ENCODE measurements around the gene OR9Q1. TPM values are rescaled to one million over a fixed set of nuclear protein-coding genes. Genes with fewer than 3 reads are reported as not detected.

The OR9Q1 gene
- polyA plus RNA-seq, 1 donor from 2014 or later: not detected

DNA sequence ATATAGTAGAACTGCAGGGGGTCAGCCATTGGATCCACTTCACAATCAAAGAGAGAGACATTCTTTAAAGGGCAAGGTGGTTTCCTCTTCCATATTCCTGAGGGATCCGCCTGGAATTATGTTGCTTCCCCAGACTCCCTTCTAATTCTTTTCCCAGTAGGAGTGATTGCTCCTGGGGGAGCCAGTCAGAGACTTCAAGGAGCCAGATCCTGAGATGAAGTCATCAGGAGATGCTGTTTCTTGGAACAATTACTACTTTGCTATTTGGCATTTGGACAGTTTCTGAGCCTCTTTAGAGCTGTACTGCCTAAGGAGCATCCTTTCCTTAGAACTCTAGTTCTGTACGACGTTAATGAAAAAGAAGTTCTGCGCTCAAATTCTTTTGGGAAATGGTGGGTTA, 163.3 kb downstream of the OR9Q1 start:
- H3F3A ChIP-seq (ENCODE audit: insufficient read depth, low read length, poor library complexity, severe bottlenecking): no peaks in the 10 kb centered on the region
- H3K9me2 ChIP-seq (ENCODE audit: insufficient read depth, low read length): no peaks in the 10 kb centered on the region
- H3K27me3 ChIP-seq (ENCODE audit: insufficient read depth, low read depth, low read length): no peaks in the 10 kb centered on the region
- no peaks in the 10 kb centered on the region for H3K36me3 ChIP-seq (ENCODE audit: insufficient read depth, low read length)
- H3K27ac ChIP-seq (ENCODE audit: low read length): no peak overlapping the region
- TF ChIP-seq TAF1 (IDR thresholded peaks at IDR 0.05; ENCODE audit: low read depth) (no peak), EZH2 (IDR thresholded peaks at IDR 0.05; ENCODE audit: borderline replicate concordance, insufficient read depth, low read length, poor library complexity, severe bottlenecking) (no peak), EP300 (conservative IDR thresholded peaks at IDR 0.05; ENCODE audit: poor library complexity, severe bottlenecking) (no peak), POLR2AphosphoS5 (IDR thresholded peaks at IDR 0.05) (no peak), SMC3 (conservative IDR thresholded peaks at IDR 0.05; ENCODE audit: poor library complexity) (no peak), RAD21 (conservative IDR thresholded peaks at IDR 0.05) (no peak), MXI1 (conservative IDR thresholded peaks at IDR 0.05; ENCODE audit: poor library complexity, severe bottlenecking) (no peak)
- TF ChIP-seq, protein P1, sequence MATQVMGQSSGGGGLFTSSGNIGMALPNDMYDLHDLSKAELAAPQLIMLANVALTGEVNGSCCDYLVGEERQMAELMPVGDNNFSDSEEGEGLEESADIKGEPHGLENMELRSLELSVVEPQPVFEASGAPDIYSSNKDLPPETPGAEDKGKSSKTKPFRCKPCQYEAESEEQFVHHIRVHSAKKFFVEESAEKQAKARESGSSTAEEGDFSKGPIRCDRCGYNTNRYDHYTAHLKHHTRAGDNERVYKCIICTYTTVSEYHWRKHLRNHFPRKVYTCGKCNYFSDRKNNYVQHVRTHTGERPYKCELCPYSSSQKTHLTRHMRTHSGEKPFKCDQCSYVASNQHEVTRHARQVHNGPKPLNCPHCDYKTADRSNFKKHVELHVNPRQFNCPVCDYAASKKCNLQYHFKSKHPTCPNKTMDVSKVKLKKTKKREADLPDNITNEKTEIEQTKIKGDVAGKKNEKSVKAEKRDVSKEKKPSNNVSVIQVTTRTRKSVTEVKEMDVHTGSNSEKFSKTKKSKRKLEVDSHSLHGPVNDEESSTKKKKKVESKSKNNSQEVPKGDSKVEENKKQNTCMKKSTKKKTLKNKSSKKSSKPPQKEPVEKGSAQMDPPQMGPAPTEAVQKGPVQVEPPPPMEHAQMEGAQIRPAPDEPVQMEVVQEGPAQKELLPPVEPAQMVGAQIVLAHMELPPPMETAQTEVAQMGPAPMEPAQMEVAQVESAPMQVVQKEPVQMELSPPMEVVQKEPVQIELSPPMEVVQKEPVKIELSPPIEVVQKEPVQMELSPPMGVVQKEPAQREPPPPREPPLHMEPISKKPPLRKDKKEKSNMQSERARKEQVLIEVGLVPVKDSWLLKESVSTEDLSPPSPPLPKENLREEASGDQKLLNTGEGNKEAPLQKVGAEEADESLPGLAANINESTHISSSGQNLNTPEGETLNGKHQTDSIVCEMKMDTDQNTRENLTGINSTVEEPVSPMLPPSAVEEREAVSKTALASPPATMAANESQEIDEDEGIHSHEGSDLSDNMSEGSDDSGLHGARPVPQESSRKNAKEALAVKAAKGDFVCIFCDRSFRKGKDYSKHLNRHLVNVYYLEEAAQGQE (IDR thresholded peaks at IDR 0.05; ENCODE audit: borderline replicate concordance): no peak
- TF ChIP-seq, protein P2, sequence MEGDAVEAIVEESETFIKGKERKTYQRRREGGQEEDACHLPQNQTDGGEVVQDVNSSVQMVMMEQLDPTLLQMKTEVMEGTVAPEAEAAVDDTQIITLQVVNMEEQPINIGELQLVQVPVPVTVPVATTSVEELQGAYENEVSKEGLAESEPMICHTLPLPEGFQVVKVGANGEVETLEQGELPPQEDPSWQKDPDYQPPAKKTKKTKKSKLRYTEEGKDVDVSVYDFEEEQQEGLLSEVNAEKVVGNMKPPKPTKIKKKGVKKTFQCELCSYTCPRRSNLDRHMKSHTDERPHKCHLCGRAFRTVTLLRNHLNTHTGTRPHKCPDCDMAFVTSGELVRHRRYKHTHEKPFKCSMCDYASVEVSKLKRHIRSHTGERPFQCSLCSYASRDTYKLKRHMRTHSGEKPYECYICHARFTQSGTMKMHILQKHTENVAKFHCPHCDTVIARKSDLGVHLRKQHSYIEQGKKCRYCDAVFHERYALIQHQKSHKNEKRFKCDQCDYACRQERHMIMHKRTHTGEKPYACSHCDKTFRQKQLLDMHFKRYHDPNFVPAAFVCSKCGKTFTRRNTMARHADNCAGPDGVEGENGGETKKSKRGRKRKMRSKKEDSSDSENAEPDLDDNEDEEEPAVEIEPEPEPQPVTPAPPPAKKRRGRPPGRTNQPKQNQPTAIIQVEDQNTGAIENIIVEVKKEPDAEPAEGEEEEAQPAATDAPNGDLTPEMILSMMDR (IDR thresholded peaks at IDR 0.05; ENCODE audit: poor library complexity, severe bottlenecking): no peak
- no peak overlapping the region for H3K4me3 ChIP-seq (ENCODE audit: low read length)
- no peaks in the 10 kb centered on the region for H3K9me3 ChIP-seq (ENCODE audit: low read length)
- H3K4me2 ChIP-seq (ENCODE audit: low read length): no peak overlapping the region
- H3K9ac ChIP-seq (ENCODE audit: low read length): no peak overlapping the region
- H2AFZ ChIP-seq (ENCODE audit: low read depth, low read length): no peak overlapping the region
- no peaks in the 10 kb centered on the region for H3K79me2 ChIP-seq (replicated peaks; ENCODE audit: insufficient read depth, low read length)
- no peaks in the 10 kb centered on the region for H4K20me1 ChIP-seq (ENCODE audit: insufficient read depth)

DNA sequence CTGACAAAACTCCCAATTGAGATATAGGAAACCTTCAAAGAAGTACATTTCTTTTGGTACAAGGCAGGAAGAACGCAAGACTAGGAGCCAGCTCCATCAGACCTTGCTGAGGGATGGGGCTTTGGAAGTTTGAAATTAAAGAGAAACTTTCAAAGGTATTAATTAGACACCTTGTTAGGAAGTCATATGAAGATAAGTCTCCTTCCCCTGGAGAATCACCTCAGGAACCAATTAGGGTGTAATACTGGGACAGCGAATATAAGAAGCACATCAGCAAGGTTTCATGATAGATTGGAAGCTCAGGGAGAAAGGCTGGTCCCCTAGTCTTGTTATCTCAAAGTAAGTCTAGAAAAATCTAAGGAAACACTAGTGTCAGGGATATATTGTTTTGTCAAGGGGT, 165.1 kb downstream of the OR9Q1 start, which contains the start of gene OR9Q2:
Gene OR9Q2, plus strand, starts transcription at position 301 of the 400 bp plus-strand sequence. CDS start 1,421 bp downstream, outside the sequence.
- Histone ChIP-seq H3K27ac (ENCODE audit: low read length) (no peak within 1 kb of the TSS), H3K9ac (ENCODE audit: low read length) (no peak within 1 kb of the TSS), H2AFZ (ENCODE audit: low read depth, low read length) (no peak within 1 kb of the TSS), H3K27me3 (ENCODE audit: insufficient read depth, low read depth, low read length) (no peaks in the 10 kb centered on the region), H3K4me2 (ENCODE audit: low read length) (no peak within 1 kb of the TSS), H3K36me3 (ENCODE audit: insufficient read depth, low read length) (no peaks in the 10 kb centered on the region), H3K4me3 (ENCODE audit: low read length) (no peak within 1 kb of the TSS), H3K9me3 (ENCODE audit: low read length) (no peaks in the 10 kb centered on the region), H3F3A (ENCODE audit: insufficient read depth, low read length, poor library complexity, severe bottlenecking) (no peaks in the 10 kb centered on the region), H4K20me1 (ENCODE audit: insufficient read depth) (no peaks in the 10 kb centered on the region), H3K79me2 (replicated peaks; ENCODE audit: insufficient read depth, low read length) (no peaks in the 10 kb centered on the region), H3K9me2 (ENCODE audit: insufficient read depth, low read length) (no peaks in the 10 kb centered on the region)
- TF ChIP-seq MXI1 (conservative IDR thresholded peaks at IDR 0.05; ENCODE audit: poor library complexity, severe bottlenecking) (no peak), POLR2AphosphoS5 (IDR thresholded peaks at IDR 0.05) (no peak)
- TF ChIP-seq, protein P1 (IDR thresholded peaks at IDR 0.05; ENCODE audit: borderline replicate concordance): no peak

Data from neural cell (in vitro differentiated cells).